Erythroblast (primary cell): Measurements from ENCODE around the gene RALGAPA1.

Experiments
- GATA1 ChIP-seq: IDR thresholded peaks from 2 replicates; pipeline ENCODE4 v1.6.1; 2011; ENCODE audit warnings: low read depth, mild to moderate bottlenecking, control low read depth, low read length, moderate library complexity
- POLR2A ChIP-seq: IDR thresholded peaks from 2 replicates; pipeline ENCODE4 v1.6.1; 2011; ENCODE audit warnings: mild to moderate bottlenecking, low read length

GRCh38 chr14:35766036-35766699, 42.9 kb downstream of the RALGAPA1 start:
- TF ChIP-seq POLR2A: no peak
- no peak for TF ChIP-seq GATA1
